IMR-90 (cell line): ENCODE results near the gene RFT1.

Experiments used
- CEBPB ChIP-seq: IDR thresholded peaks from 2 replicates; pipeline ENCODE4 v1.6.1; 2012; ENCODE audit warnings: low read depth, low read length, improper control_type of control experiment
- CHD1 ChIP-seq: IDR thresholded peaks from 2 replicates; pipeline ENCODE4 v1.6.1; 2012; ENCODE audit warnings: low read depth, low read length, improper control_type of control experiment
- CTCF ChIP-seq: conservative IDR thresholded peaks from 2 replicates; pipeline ENCODE4 v1.5.1; 2012; ENCODE audit warnings: mild to moderate bottlenecking, low read depth, low read length, improper control_type of control experiment
- ELK1 ChIP-seq: fragments of 150-350 bp; IDR thresholded peaks from 2 replicates; pipeline ENCODE4 v1.6.1; 2016; ENCODE audit warnings: low read depth, mild to moderate bottlenecking, low read length, moderate library complexity, borderline replicate concordance
- FOS ChIP-seq: fragments of 150-350 bp; IDR thresholded peaks from 2 replicates; pipeline ENCODE4 v1.6.1; 2016; ENCODE audit warnings: low read depth, low read length
- MAFK ChIP-seq: IDR thresholded peaks from 2 replicates; pipeline ENCODE4 v1.6.1; 2012; ENCODE audit warnings: low read depth, low read length, improper control_type of control experiment
- POLR2A ChIP-seq: IDR thresholded peaks from 2 replicates; pipeline ENCODE4 v1.6.1; 2012; ENCODE audit warnings: mild to moderate bottlenecking, low read depth, low read length
- RCOR1 ChIP-seq: IDR thresholded peaks from 2 replicates; pipeline ENCODE4 v1.6.1; 2012; ENCODE audit warnings: mild to moderate bottlenecking, low read length, improper control_type of control experiment; ENCODE audit not compliant: insufficient replicate concordance
- RFX5 ChIP-seq: IDR thresholded peaks from 2 replicates; pipeline ENCODE4 v1.8.0; 2012; ENCODE audit warnings: low read depth, mild to moderate bottlenecking, low read length, moderate library complexity

GRCh38 chr3:53074366-53074696 lies 55.9 kb downstream of the RFT1 start:
- no peak for TF ChIP-seq CEBPB
- no peak for TF ChIP-seq CTCF
- TF ChIP-seq POLR2A = no peak
- no peak for TF ChIP-seq FOS
- TF ChIP-seq MAFK = no peak
- TF ChIP-seq ELK1 = no peak
- no peak for TF ChIP-seq RFX5
- TF ChIP-seq RCOR1 = no peak
- no peak for TF ChIP-seq CHD1
